Measurements from ENCODE around the gene CCIN. TPM values are rescaled to one million over a fixed set of nuclear protein-coding genes. Genes with fewer than 3 reads are reported as not detected.

Gene CCIN
- polyA plus RNA-seq, 1 of the 3 experiments (the other 2 are of a cell fraction), result 0.54 TPM

GRCh38 chr9:36164372-36164771, 4.8 kb upstream of the CCIN start:
- WGBS (ENCODE audit: low lambda C conversion rate), result 94% methylated on average over 5 of the region's 6 CpGs
- CTCF ChIA-PET, result interaction anchor here (1.0 to 8.8 kb wide), 14 partner anchors 9 to 209 kb away, joined by 3 to 167 read pairs (median 8); partner anchors contain the start of genes CLTA and GLIPR2

More at GRCh38 chr9:36164372-36164771, 4.8 kb upstream of the CCIN start:
- Histone ChIP-seq H3K79me2 (ENCODE audit: insufficient read depth) (no peaks in the 10 kb centered on the region), H3K9ac (no peak overlapping the region), H3K4me1 (ENCODE audit: control insufficient read depth in 1 of 2, insufficient read depth in 2 of 2, low read depth in 1 of 2, low read length in 1 of 2) (peaks cover 28 to 46% of the 10 kb centered on the region in 2 experiments; a peak in 3 of 4 replicates), H3K4me3 (ENCODE audit: low read depth in 2 of 2, low read length in 1 of 2) (no peak overlapping the region), H2AFZ (ENCODE audit: low read depth) (no peak overlapping the region), H3K27ac (ENCODE audit: low read depth in 2 of 2, low read length in 1 of 2) (peak overlapping the region; percentile 81 to 84; a peak in 2 of 4 replicates), H3K36me3 (replicated peaks in 1 of 2; ENCODE audit: control insufficient read depth in 1 of 2, insufficient read depth in 2 of 2, low read length in 1 of 2) (peaks cover 0 to 5% of the 10 kb centered on the region in 2 experiments), H3K9me3 (no peaks in the 10 kb centered on the region), H3K9me2 (no peaks in the 10 kb centered on the region), H3K27me3 (ENCODE audit: insufficient read depth) (no peaks in the 10 kb centered on the region), H3K4me2 (no peak overlapping the region), H3F3A (replicated peaks; ENCODE audit: insufficient read depth) (peaks cover 45% of the 10 kb centered on the region), H4K20me1 (ENCODE audit: insufficient read depth) (no peaks in the 10 kb centered on the region)
- POLR2A ChIA-PET, result interaction anchor here (1.5 to 5.7 kb wide), 7 partner anchors 16 to 90 kb away, joined by 3 to 38 read pairs (median 7); partner anchors contain the start of genes CLTA and GLIPR2
- TF ChIP-seq USF1 (IDR thresholded peaks at IDR 0.05; ENCODE audit: borderline replicate concordance, low read depth), result no peak
- TF ChIP-seq TEAD4 (IDR thresholded peaks at IDR 0.05; ENCODE audit: borderline replicate concordance, insufficient read depth), result no peak
- TF ChIP-seq MEF2A (IDR thresholded peaks at IDR 0.05; ENCODE audit: borderline replicate concordance, low read depth), result no peak
- no peak for TF ChIP-seq JUND (IDR thresholded peaks at IDR 0.05)
- no peak for TF ChIP-seq FOXJ3 (CRISPR knock-in tag; IDR thresholded peaks at IDR 0.05)
- no peak for TF ChIP-seq CHD2 (IDR thresholded peaks at IDR 0.05; ENCODE audit: low read length, partially characterized antibody)
- no peak for TF ChIP-seq TCF12 (IDR thresholded peaks at IDR 0.05)
- no peak for TF ChIP-seq RAD21 (IDR thresholded peaks at IDR 0.05; ENCODE audit: low read length)
- no peak for TF ChIP-seq IRF3 (IDR thresholded peaks at IDR 0.05; ENCODE audit: low read depth, low read length)
- TF ChIP-seq SIN3A (IDR thresholded peaks at IDR 0.05; ENCODE audit: borderline replicate concordance, low read depth, low read length), result no peak
- TF ChIP-seq TAF1 (IDR thresholded peaks at IDR 0.05; ENCODE audit: borderline replicate concordance, low read depth, low read length), result no peak
- TF ChIP-seq EZH2phosphoT487 (IDR thresholded peaks at IDR 0.05; ENCODE audit: borderline replicate concordance, low read depth), result no peak
- TF ChIP-seq RFX5 (IDR thresholded peaks at IDR 0.05; ENCODE audit: low read length), result no peak
- no peak for TF ChIP-seq GABPA (IDR thresholded peaks at IDR 0.05; ENCODE audit: low read depth)
- TF ChIP-seq REST (IDR thresholded peaks at IDR 0.05; ENCODE audit: low read depth, low read length), result no peak
- no peak for TF ChIP-seq ZBTB33 (IDR thresholded peaks at IDR 0.05; ENCODE audit: borderline replicate concordance, low read depth)
- TF ChIP-seq FOSL2 (IDR thresholded peaks at IDR 0.05; ENCODE audit: borderline replicate concordance, low read depth), result no peak
- TF ChIP-seq SMC3 (IDR thresholded peaks at IDR 0.05; ENCODE audit: low read depth, low read length), result no peak
- no peak for DNase-seq

Data from SK-N-SH (cell line).